GM18508 (cell line): ENCODE results near the gene CEP41.

Source experiments
- ATAC-seq: cut with Tn5 transposase; IDR thresholded peaks from one replicate; pipeline ENCODE4 v1.9.1; 2021; ENCODE audit warnings: moderate number of reproducible peaks; ENCODE audit not compliant: insufficient read depth, unreplicated experiment

The CEP41 gene

GRCh38 chr7:130423501-130424037, 17.2 kb downstream of the CEP41 start:
- no peak for ATAC-seq

GRCh38 chr7:130421684-130422083, 19.1 kb downstream of the CEP41 start:
- ATAC-seq, result no peak

GRCh38 chr7:130420943-130421578, 19.8 kb downstream of the CEP41 start:
- no peak for ATAC-seq

- no peak for ATAC-seq
These were observed 21.2 kb downstream of the CEP41 start for GRCh38 chr7:130419658-130420057.

- no peak for ATAC-seq
These were observed 22.5 kb downstream of the CEP41 start for GRCh38 chr7:130418306-130418705.

- no peak for ATAC-seq
These were observed 23.6 kb downstream of the CEP41 start for GRCh38 chr7:130417213-130417612.

- no peak for ATAC-seq
These were observed 25.8 kb downstream of the CEP41 start for GRCh38 chr7:130415006-130415405.

GRCh38 chr7:130413201-130413600, 27.6 kb downstream of the CEP41 start:
- no peak for ATAC-seq

- ATAC-seq, result no peak
These were observed 29.8 kb downstream of the CEP41 start for GRCh38 chr7:130410868-130411541.

- ATAC-seq, result no peak
These were observed 31.1 kb downstream of the CEP41 start for GRCh38 chr7:130409712-130410072.

- no peak for ATAC-seq
These were observed 31.6 kb downstream of the CEP41 start for GRCh38 chr7:130409067-130409711.

GRCh38 chr7:130405003-130405402, 35.8 kb downstream of the CEP41 start:
- no peak for ATAC-seq

GRCh38 chr7:130401578-130401977, 39.2 kb downstream of the CEP41 start:
- no peak for ATAC-seq

GRCh38 chr7:130401101-130401500, 39.7 kb downstream of the CEP41 start:
- no peak for ATAC-seq

GRCh38 chr7:130400120-130400572, 40.7 kb downstream of the CEP41 start:
- no peak for ATAC-seq

- ATAC-seq, result no peak
These were observed 42.2 kb downstream of the CEP41 start for GRCh38 chr7:130398526-130399090.

GRCh38 chr7:130397758-130398073, 43.1 kb downstream of the CEP41 start:
- no peak for ATAC-seq

GRCh38 chr7:130397051-130397757, 43.6 kb downstream of the CEP41 start:
- ATAC-seq, result no peak

GRCh38 chr7:130396109-130396508, 44.7 kb downstream of the CEP41 start:
- no peak for ATAC-seq

- ATAC-seq, result no peak
These were observed 45.4 kb downstream of the CEP41 start for GRCh38 chr7:130395421-130395820.
